NCI-H526 treated with DMSO at 0.1 percent for 48 hours (cell line): ENCODE measurements around the gene ARFGEF3.
A peak's percentile ranks its signal among the peaks of the same experiment; 100 is the strongest.

Experiments used
- DNase-seq: peaks from one replicate; lab custom pipeline; 2025; lab: John Stamatoyannopoulos, UW

ARFGEF3 gene

DNA sequence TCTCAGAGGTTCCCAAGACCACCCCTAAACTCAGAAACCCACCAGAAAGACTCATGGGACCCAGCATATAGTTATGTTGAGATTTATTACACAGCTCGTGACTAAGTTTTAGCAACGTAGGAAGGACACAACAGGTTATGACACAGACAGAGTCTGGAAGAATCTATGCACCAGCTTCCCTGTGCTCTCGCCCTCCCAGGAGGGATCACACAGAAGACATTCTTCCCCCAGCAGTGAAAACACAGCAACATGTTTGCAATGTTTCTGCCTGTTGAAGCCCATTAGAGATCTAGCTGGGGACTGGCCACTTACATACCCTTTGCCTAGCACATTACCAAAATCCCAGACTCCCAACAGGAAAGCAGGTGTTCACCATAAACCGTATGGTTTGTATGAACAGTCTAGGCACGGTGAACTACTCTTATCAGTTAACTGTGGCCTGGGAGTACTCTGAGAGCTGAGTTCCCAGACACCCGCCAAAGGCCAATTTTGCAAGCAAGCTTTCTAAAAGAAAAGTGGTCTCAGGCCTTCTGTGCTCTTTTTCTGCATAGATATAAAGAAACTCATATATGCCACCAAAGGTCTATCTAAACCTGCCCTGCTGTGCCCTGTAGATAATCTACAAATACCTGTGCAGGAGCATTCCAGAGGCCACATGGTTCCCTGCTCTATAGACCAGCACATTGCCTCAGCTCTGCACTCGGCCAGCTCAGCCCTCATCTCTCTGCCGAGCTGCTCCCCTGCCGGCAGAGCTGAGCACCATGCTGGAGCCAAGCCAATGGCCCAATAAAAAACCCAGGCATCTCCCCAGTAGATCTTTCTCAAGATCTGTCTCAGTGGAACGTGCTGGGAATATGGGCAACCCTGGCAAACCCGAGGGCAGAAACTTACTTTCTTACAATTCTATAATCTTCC is 146.3 kb downstream of the ARFGEF3 start:
- DNase-seq, result no peak

DNA sequence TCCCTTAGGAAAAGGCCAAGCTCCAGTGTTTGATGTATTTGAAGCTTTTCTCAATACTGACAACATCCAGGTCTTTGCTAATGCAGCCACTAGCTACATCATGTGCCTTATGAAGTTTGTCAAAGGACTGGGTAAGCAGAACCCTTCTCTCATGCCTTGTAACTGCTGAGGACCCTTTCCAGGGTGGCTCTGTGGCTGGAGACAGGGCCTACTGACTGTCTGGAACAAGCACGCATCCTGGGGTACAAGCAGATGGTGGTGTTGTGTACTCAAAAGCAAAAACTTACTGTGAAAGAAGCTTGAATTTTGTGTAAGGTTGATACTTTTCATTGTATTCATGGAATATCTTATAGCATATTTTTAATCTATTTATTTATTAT is 147.0 kb downstream of the ARFGEF3 start:
- no peak for DNase-seq

DNA sequence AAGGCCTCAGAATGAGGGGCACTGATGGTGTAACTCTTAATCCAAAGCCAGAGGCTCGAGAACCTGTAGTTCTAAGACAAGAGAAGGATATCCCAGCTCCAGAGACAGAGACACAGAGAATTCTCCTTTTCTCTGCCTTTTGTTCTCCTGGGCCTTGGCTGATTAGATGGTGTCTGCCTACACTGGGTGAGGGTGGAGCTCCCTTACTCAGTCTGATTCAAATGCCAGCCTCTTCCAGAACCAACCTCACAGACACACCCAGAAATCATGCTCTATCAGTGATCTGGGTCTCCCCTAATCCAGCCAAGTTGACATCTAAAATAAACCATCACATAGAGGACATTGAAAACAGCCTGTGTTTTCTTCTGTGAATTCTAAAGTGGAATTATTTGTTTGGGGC is 148.0 kb downstream of the ARFGEF3 start:
- no peak for DNase-seq

DNA sequence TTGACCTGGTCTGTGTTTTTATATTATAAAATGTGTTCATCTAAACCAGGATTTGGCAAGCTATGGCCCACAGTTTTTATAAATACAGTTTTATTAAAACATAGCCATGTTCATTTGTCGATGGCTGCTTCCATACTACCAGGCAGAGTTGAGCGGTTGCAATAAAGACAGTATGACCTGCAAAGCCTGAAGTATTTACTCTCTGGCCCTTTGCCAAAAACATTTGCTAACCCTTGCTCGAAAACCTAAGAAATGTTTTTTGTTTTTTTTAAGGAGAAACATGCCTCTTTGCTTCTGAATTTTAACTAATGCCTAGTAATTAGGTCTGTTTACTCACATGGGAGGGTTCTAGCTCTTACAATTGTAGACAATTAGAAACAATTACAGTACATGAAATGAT is 148.6 kb downstream of the ARFGEF3 start:
- no peak for DNase-seq

DNA sequence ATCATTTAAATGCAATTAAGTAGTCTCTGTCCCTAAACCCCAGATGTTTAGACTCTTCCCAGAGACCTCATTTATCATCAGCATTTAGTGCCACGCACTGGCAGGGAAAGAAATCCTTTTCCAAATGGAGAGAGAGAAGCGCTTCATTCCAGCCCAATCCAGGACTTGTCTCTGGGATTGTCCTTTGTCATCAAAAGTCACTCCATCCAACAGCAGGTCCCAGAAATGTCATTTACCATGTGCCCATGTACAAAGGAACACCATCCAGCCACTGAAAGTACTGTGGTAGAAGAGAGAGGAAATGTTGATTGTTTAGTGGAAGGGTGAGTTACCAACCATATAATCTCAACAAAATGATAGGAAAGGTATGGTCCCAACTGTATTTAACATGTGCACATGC is 149.1 kb downstream of the ARFGEF3 start:
- no peak for DNase-seq

DNA sequence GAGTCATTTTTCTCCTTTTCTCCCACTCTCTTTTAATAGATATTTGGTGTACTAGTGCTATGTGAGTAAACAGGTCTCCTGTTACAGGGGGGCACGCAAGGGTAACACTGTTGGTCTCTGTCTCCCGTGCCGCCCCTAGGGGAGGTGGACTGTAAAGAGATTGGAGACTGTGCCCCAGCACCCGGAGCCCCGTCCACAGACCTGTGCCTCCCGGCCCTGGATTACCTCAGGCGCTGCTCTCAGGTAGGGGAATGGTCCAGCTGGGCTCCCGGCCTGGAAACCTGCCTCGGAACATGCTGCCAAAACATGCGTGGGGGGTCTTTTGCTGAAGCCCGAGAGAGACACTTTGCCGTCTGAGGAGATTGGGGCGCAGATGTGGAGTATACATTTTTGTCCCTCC is 149.5 kb downstream of the ARFGEF3 start:
- no peak for DNase-seq

DNA sequence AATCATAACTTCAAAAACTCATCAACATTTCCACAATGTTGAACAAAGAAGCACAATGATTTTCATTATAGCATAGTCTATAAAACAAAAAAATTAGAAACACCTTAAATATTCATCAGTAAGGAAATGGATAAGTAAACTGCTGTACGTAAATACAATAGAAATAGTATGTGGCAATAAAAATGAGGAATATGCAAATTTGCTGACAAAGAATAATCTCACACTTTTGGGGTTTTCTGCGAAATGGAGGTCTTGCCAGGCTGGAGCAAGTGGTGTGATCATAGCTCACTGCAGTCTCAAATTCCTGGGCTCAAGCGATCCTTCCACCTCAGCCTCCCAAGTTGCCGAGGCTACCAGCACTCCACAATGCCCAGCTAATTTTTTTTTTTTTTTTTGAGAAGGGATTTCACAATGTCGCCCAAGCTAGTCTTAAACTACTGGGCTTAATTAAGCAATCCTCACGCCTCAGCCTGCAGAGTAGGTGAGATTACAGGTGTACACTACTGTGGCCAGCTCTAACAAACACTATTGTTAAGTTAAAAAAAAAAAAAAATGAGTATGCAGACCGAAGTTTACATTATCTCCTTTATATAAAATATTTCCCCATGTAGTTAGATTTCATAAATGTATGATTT is 157.1 kb downstream of the ARFGEF3 start:
- no peak for DNase-seq

DNA sequence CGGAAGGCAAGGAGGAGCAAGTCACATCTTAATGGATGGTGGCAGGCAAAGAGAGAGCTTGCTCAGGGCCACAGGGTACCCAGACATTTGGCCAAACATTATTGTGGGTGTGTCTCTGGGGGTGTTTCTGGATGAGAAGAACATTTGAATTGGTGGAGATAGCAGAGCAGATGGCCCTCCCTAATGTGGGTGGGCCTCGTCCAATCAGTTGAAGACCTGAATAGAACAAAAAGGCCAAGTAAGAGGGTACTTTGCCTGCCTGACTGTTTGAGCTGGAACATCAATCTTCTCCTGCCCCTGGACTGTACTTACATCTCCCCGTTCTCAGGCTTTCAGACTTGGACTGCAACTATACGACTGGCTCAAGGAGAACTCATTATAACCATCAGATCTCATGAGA is 160.2 kb downstream of the ARFGEF3 start:
- DNase-seq, result no peak

DNA sequence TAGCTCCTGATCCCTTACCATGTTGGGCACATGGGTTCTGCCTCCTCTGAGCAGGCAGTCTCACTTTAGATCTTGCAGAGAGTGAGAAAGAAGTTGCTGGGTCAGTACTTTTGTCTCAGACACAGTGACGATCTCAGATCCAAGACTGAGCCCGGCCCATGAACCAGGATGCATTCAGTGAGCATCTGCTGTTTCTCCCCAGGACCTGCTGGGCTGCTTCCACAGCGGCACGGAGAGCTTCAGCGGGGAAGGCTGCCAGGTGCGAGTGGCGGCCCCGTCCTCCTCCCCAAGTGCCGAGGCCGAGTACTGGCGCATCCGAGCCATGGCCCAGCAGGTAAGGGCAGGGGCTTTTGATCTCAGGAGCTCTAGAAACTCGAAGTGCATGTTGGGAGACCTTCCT is 162.1 kb downstream of the ARFGEF3 start:
- no peak for DNase-seq

DNA sequence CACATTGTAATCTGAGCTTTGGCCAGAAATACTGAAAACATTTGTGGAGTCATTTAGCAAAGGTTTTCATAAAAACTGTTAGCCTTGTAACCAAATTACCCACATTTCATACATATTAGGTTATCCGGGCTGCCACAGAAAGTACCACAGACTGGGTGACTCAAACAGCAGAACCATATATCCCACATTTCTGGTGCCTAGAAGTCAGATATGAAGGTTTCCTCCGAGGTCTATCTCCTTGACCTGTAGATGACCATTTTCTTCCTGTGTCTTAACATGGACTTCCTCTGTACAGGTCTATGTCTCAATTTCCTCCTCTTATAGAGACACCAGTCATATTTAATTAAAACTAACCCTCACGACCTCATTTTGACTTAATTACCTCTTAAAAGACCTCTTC is 166.5 kb downstream of the ARFGEF3 start:
- no peak for DNase-seq

DNA sequence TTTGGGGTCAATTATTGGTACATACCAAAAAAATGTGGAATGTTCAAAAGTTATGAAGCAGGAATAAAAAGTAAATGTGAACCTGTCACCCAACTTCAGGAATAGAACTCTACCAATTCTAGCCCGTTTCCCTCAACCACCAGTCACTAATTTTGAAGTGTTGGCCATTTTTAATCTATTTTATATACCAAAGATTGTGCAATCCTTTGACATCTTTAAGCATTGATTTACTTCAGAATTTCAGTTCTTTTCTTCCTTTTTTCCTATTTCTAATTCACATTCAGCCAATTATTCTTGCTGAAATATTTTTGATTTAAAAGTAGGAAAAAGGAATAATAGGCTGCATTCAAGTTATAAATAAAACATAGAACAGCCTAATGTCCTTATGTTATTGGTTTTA is 169.0 kb downstream of the ARFGEF3 start:
- no peak for DNase-seq

DNA sequence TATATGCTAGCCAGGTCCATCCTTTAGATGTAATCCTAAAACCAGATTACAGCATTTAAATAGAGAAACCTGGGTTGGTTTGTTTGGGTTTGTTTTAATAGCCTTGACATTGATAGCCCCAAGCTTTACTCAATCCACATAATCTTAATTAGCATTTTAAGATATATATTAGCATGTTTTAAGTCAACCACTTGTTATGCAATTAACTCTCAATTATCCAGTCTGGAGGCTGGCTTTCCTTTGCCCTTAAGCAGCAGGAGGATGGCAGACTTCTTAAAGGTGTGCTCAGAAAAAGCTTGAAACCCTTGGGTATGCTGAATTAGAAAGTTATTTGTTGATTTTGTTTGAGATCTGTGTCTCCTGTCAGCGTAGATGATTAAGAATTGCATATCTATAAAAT is 169.7 kb downstream of the ARFGEF3 start:
- no peak for DNase-seq

DNA sequence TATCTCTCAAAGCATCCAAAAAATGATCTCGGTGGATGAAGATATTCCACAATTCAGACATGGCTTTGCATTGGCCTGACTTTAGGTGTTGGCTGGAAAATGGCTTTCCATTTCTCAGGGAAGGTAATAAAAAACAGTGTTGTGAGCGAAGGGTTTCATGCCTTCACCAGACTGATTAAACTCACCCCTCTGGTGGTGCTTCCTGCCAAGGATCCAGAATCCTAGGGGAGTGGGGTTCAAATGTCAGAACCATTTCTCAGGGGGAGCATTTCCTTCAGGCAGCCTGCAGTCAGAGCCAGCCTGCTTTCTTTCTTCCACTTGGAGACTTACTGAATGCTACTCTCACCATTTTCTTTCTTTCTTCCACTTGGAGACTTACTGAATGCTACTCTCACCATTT is 170.2 kb downstream of the ARFGEF3 start:
- DNase-seq, result no peak

DNA sequence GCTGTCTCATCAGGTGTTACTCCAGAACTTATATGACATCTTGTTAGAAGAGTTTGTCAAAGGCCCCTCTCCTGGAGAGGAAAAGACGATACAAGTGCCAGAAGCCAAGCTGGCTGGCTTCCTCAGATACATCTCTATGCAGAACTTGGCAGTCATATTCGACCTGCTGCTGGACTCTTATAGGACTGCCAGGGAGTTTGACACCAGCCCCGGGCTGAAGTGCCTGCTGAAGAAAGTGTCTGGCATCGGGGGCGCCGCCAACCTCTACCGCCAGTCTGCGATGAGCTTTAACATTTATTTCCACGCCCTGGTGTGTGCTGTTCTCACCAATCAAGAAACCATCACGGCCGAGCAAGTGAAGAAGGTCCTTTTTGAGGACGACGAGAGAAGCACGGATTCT is 172.3 kb downstream of the ARFGEF3 start:
- no peak for DNase-seq

DNA sequence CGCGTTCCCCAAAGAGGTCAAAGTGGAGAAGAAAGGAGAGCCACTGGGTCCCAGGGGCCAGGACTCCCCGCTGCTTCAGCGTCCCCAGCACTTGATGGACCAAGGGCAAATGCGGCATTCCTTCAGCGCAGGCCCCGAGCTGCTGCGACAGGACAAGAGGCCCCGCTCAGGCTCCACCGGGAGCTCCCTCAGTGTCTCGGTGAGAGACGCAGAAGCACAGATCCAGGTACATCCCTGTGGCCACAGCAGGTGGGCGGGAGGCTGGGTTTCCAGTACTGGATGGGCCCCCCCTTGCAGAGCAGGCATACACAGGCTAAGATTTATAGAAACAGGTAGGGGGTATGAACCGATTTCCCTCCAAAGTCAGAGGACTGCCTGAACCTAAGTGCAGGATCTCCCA is 173.2 kb downstream of the ARFGEF3 start:
- DNase-seq, result no peak

DNA sequence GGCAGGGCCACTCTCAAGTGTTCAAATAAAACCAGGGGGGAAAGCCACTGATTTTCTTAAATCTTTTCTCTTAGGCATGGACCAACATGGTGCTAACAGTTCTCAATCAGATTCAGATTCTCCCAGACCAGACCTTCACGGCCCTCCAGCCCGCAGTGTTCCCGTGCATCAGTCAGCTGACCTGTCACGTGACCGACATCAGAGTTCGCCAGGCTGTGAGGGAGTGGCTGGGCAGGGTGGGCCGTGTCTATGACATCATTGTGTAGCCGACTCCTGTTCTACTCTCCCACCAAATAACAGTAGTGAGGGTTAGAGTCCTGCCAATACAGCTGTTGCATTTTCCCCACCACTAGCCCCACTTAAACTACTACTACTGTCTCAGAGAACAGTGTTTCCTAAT is 174.5 kb downstream of the ARFGEF3 start:
- DNase-seq, result no peak

DNA sequence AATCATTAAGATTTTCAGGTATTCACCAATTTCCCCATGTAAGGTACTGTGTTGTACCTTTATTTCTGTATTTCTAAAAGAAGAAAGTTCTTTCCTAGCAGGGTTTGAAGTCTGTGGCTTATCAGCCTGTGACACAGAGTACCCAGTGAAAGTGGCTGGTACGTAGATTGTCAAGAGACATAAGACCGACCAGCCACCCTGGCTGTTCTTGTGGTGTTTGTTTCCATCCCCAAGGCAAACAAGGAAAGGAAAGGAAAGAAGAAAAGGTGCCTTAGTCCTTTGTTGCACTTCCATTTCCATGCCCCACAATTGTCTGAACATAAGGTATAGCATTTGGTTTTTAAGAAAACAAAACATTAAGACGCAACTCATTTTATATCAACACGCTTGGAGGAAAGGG is 175.3 kb downstream of the ARFGEF3 start:
- no peak for DNase-seq

DNA sequence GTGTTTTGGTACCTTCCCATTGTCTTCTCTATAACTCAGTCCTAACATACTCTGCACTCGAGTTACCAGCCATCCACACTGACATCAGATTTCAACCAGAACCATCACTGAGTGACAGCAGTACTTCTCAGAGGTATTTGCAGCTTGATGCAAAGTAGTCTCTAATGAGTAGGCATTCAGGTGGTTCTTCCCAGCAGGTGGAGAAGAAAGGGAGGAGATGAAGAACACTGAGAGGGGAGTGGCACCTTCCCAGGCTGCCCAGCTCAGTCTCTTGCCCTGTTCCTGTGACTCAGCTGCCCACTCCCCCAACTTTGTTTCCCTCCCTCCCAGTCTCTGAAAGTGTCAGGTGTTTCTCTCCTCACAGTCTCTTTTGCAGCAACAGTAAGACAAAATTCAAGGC is 177.3 kb downstream of the ARFGEF3 start:
- DNase-seq, result peak; percentile 23

DNA sequence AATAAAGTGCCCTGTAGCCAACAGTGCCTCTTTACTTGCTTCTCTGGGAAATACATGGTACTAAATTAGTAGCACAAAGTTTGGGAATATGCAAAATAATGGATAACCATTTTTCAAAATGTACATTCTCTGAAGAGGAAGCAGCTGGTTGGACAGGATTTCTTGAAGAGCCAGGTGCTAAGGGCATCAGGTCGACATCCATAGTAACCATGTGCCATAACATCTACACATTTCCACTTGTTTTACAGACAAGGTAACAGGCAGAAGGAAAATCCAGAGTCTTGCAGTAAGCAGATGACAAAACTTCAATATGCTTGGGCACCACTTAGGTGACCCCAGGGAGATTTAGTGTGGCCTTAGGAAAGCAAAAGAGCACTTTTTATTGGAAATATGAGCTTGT is 179.4 kb downstream of the ARFGEF3 start:
- DNase-seq, result no peak

DNA sequence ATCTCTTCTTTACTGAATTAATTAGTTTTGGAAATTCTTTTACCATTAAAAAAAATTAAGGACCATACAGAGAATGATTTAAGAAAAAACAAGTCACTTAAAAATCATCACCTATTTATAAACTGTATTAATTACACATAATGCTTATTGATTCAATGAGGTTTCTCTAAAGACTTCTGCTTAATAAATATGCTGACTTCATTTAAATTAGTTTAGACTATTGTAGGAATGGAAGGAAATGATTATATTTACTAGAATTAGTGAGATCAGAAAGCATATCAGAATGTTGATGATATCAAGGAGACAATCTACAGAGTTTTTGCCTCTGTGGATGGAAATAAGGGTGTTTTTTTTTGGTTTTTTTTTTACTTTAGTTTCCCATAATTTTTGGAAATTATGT is 181.4 kb downstream of the ARFGEF3 start:
- DNase-seq, result no peak

DNA sequence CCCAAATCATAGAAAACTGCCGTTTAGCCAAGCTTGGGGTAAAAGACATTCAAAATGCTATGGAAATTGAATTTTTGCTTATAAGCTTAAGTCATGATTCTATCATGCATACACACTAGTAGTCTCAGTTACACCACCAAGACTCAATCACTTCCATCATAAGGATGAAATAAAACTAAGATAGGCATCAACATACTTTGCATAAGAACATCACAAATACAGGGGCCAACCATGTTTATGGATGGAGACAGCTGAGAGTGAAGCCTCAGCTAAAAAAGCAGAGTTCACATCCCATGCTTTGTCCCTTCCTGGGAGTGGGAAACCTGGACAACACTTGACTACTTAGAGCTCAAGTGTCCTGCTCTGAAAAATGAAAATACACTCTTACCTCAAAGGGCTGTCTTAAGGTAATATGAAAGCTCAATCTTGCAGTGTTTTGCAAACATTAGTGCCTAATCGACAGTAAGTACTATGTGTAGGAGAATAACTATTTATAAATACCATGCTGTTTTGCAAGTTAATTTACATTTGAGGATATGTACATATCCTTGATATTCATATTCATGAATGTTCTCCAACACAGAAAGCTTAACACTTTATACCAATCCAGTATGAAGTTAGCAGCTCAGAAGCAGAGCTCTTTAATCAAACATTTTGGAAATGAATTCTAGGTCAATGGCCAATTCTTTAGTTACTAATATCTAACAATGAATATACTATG is 184.0 kb downstream of the ARFGEF3 start:
- DNase-seq, result peak; percentile 61

DNA sequence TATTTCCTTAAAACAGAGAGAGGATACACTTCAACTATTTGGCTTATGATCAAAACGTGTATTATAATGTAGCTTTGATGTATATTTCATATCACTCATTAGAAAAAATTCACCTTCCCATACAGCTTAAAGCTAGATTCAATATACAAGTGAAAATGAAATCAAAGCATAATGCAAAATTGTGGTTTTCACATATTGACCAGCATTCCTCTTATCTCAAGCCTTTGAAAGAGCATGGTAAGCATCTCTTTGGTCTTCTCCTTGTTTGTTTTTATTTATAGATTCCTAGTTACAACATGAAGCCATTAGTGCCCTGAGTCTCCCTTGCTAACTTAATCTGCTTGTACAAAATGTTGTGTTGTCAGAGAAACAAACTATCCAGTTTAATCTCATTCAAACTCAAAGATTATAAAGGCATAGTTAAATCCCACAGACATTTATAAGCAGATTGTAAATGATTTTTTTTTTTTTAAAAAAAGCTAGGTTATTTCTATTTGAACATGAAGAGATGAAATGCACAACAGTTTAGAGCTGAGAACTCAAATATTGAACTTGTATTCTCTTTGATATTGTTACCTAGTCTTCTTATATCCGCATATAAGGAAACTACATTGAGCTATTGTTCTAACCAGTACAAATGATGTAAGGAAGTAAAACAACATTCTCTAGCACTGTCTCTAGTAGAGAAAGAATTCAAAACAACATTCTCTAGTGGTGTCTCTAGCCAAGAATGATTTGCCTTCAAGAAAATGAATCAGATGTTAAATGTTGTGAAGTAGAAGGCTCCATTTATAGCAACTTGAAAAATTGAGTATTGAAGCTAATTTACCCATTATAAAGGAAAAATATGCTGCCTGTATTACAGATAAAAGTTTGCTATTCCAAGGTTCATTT is 184.8 kb downstream of the ARFGEF3 start:
- no peak for DNase-seq
